GM13977 (cell line): ENCODE measurements around the gene HEXIM1.

Experiments
- DNase-seq: peaks from one replicate; pipeline ENCODE4 v3.0.0; 2012; ENCODE audit warnings: low spot score
- in situ Hi-C: fragments of 300-500 bp; cut with MboI; formaldehyde crosslinking; loops from one replicate; pipeline ENCODE4 v1.12.0; 2022; ENCODE audit warnings: low sequenced_read_pairs, low pct_unique_long_range_greater_than_20kb, mixed read lengths, inconsistent platforms; ENCODE audit not compliant: unreplicated experiment
- TF ChIP-seq, protein P1 (sequence below): IDR thresholded peaks from 2 replicates; pipeline ENCODE4 v1.5.1; 2012; ENCODE audit warnings: mild to moderate bottlenecking, control low read depth; ENCODE audit not compliant: insufficient read depth; ENCODE audit errors: extremely low read depth, missing control alignments

The HEXIM1 gene

DNA sequence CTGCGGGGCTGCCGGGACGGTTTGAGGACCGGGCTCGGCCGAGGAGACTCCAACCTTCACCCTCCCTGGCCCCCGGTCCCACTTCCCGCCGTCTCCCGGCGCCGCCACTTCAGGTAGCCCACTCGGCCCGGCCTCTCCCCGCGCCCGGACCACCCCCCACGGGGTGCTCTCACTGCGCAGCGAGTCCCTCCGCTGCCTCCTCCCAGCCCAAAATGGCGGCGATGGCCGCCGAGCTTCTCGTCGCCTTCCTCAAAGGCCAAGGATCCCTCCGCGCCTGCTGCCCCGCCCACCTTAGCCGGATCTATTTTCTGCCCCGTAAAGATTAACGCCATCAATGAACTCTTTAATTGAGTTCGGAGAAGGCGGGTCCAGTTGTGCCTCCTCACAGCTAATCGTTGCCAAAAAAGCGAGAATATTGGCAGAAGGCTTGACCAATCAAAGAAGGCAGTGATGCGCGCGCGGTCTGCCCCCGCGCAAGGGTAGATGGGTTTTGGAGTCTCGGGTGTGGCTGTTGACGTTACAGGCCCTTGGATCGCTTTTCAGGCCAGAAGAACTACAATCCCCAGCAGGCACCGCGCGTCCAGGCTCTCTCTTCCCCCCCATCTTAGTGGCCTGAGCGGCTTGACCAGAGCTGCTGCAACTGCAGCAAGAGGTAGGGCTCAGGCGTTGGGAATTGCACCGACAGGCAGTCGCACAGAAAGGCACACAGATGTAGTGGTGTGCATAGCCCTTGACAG is 13.2 kb downstream of the HEXIM1 start, which contains the start of gene HEXIM2:
HEXIM2 (plus strand) TSS at position 588 of the 737 bp plus-strand sequence. CDS start 919 bp downstream, outside the sequence.
- TF ChIP-seq, protein P1, sequence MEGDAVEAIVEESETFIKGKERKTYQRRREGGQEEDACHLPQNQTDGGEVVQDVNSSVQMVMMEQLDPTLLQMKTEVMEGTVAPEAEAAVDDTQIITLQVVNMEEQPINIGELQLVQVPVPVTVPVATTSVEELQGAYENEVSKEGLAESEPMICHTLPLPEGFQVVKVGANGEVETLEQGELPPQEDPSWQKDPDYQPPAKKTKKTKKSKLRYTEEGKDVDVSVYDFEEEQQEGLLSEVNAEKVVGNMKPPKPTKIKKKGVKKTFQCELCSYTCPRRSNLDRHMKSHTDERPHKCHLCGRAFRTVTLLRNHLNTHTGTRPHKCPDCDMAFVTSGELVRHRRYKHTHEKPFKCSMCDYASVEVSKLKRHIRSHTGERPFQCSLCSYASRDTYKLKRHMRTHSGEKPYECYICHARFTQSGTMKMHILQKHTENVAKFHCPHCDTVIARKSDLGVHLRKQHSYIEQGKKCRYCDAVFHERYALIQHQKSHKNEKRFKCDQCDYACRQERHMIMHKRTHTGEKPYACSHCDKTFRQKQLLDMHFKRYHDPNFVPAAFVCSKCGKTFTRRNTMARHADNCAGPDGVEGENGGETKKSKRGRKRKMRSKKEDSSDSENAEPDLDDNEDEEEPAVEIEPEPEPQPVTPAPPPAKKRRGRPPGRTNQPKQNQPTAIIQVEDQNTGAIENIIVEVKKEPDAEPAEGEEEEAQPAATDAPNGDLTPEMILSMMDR = no peak
- DNase-seq = peak; percentile 97
- in situ Hi-C loops = no loop called here

DNA sequence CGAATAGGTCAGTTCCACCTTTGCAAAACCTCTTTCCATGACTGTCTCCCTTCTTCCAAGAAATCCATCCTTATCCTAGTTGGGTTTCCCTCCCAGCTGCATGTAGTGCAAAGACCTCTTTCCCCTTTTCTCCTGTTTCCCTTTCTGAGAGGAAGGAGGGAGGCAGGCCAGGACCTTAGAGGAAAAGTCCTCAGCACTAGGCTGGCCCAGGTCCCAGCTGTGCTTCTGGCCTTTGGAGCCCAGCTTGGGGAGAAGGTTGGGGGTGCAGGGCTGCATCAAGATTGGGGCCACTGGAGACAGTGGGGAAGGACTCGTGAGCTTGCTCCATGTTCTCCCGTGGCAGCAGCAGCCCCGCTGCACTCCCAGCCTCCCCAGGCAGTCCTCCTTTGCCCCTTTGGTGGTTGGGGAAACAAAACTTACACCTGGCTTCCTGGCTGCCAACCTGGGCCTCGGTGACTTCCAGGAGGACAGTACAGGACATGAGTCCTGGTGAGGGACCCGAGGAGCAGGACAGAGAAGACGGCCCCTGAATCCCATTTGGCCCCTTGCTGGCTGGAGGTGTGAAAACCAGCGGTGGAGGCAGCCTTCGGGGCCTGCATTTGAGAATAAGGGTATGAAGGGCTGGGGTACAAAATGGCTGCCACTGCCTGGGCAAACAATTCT is 13.9 kb downstream of the HEXIM1 start:
- TF ChIP-seq, protein P1 = no peak
- in situ Hi-C loops = no loop called here
- no peak for DNase-seq

DNA sequence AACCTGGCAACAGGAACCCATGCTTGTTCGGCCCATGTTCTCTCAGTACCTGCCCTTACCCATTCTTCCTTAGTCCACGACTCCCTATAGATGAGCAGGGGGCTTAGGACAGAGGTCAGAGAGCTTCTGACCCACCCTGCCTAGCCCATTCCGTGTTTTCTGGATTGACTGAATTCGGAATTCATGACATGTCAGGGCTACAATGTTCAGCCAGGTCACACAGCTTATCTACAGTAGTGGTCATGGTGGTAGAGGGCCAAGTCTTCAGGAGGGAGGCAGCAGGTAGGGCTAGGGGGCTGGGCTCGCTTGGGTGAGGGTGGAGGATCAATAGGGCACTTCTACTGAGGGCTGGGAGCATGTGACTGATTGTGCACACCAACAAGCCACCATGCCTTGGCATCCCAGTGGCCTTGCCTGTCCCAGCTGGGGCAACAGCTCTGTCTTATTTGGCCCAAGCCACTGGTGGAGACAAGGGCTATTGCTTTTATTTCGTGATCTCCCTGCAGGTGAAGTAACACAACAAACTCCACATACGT is 16.5 kb downstream of the HEXIM1 start:
- in situ Hi-C loops = no loop called here
- TF ChIP-seq, protein P1 = no peak

DNA sequence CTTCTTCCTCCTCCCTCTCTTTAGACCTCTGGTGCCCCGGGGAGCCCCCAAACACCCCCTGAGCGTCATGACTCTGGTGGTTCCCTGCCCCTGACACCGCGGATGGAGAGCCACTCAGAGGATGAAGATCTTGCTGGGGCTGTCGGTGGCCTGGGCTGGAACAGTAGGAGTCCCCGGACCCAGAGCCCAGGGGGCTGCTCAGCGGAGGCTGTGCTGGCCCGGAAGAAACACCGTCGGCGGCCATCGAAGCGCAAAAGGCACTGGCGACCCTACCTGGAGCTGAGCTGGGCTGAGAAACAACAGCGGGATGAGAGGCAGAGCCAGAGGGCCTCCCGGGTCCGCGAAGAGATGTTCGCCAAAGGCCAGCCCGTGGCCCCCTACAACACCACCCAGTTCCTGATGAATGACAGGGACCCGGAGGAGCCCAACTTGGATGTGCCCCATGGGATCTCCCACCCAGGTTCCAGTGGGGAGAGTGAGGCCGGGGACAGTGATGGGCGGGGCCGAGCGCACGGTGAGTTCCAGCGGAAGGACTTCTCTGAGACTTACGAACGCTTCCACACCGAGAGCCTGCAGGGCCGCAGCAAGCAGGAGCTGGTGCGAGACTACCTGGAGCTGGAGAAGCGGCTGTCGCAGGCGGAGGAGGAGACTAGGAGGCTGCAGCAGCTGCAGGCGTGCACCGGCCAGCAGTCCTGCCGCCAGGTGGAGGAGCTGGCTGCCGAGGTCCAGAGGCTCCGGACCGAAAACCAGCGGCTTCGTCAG is 20.9 kb downstream of the HEXIM1 start:
- TF ChIP-seq, protein P1 = no peak
- in situ Hi-C loops = no loop called here
- DNase-seq = no peak

More for the DNA sequence above, 16.5 kb downstream of the HEXIM1 start:
- no peak for DNase-seq

- in situ Hi-C loops = no loop called here
- DNase-seq = no peak
- TF ChIP-seq, protein P1 = no peak
These were observed 22.1 kb downstream of the HEXIM1 start for GRCh38 chr17:45170280-45170930.

DNA sequence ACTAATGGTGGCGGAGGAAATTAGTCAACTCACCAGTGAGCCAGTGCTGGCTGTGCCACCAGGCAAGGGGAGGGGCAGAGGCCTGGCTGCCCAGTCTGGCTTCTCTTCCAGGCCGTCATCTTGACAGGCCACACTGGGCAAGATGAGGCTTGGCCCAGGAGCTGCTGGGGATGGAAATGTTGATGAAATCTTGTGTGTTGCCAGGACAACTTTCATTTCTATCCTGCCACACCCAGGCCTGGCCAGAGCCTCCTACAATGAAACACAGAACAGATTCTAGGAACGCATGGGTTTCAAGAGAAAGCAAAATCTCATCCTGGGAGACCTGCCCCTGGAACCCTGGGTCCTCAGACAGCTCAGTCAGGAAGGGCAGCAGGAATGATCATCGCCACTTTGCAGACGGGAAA is 22.7 kb downstream of the HEXIM1 start:
- TF ChIP-seq, protein P1 = no peak
- in situ Hi-C loops = no loop called here
- DNase-seq = no peak
